Muscle of leg (tissue), 11 donors: ENCODE measurements around the gene SLC36A4. TPM values are rescaled to one million over a fixed set of nuclear protein-coding genes. Genes with fewer than 3 reads are reported as not detected.

Source experiments
- DNase-seq: peaks from one replicate; pipeline ENCODE4 v3.0.0; 2013
- H3K27ac ChIP-seq: one replicate; pipeline ENCODE4 v1.5.1; 2013; ENCODE audit warnings: mild to moderate bottlenecking, low read length, control low read depth
- H3K27me3 ChIP-seq: one replicate; pipeline ENCODE4 v1.6.1; 2013; ENCODE audit warnings: low read length; ENCODE audit not compliant: control insufficient read depth, insufficient read depth
- H3K36me3 ChIP-seq: one replicate; pipeline ENCODE4 v1.6.1; 2013; ENCODE audit warnings: low read length; ENCODE audit not compliant: control insufficient read depth, insufficient read depth
- H3K4me1 ChIP-seq: one replicate; pipeline ENCODE4 v1.6.1; 2013; ENCODE audit warnings: low read length; ENCODE audit not compliant: control insufficient read depth, insufficient read depth
- H3K4me3 ChIP-seq: one replicate; pipeline ENCODE4 v1.5.1; 2013; ENCODE audit warnings: low read length, control low read depth
- H3K9me3 ChIP-seq: replicated peaks from 2 replicates; pipeline ENCODE4 v1.6.1; 2013; ENCODE audit warnings: low read depth, low read length; ENCODE audit not compliant: control insufficient read depth
- WGBS: methylation state at CpG from one replicate; pipeline ENCODE4 v1.1.5; 2013; ENCODE audit warnings: missing lambda C conversion rate; ENCODE audit not compliant: insufficient coverage; 5-methylcytosine and 5-hydroxymethylcytosine counted together
- polyA plus RNA-seq, 8 donors: library from polyadenylated mRNA; unstranded; fragments of 120-200 nt; gene quantifications; one replicate each; pipeline versions ENCODE4 v1.2.1 to v1.2.3, GENCODE V29; 2013; ENCODE audit warnings: inconsistent platforms in 1 of 8, low replicate concordance in 1 of 8; ENCODE audit not compliant: insufficient read length in 8 of 8, insufficient read depth in 1 of 8
- total RNA-seq: library from RNA; stranded (reverse); fragments of 120-200 nt; gene quantifications from one replicate; pipeline ENCODE4 v1.2.4, GENCODE V29; 2013

The SLC36A4 gene
- total and polyA plus RNA-seq, 9 donors, result 4.5 to 8.3 (median 6.5) TPM

DNA sequence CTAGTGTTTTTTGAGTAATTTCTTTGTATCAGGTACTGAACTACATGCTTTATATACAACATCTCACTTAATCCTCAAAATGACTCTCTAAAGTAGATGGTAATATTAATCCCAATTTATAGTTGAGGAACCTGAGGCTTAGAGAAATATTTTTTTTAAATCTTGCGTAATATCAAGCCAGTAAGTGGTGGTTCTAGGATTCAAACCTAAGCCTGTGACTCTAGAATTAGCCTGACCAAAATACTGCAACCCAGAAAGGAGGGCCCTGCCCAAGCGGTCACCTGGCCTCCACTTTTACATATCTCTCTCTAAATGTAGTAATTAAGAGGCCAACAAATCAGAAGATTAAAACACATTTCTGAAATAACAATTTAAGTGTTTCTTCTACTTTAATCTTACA is 28.6 kb downstream of the SLC36A4 start:
- H3K4me3 ChIP-seq, result no peak overlapping the region
- DNase-seq, result no peak
- no peaks in the 10 kb centered on the region for H3K4me1 ChIP-seq
- no peaks in the 10 kb centered on the region for H3K36me3 ChIP-seq
- H3K27ac ChIP-seq, result no peak overlapping the region
- WGBS, result no CpG with 5 or more reads among the region's 2 CpGs
- H3K9me3 ChIP-seq, result no peaks in the 10 kb centered on the region
- H3K27me3 ChIP-seq, result no peaks in the 10 kb centered on the region

DNA sequence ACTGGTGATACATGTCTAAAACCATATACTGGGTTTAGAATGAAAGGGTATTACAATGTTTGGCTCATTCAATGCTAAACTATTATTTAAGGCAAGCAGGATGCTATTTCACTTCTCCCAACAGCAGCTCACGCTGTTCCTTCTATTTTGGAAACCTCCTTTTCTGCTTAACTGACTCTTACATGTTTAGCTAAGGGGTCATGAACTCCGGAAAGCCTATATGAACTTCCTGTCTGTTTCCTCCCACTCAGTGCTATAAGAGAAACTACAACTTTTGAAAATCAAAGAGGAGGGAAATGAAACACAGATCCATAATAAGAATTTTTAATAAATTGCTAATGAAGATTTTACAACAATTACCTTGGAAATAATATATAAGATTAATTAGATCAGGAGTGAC is 30.9 kb downstream of the SLC36A4 start:
- no CpG with 5 or more reads among the region's 2 CpGs for WGBS
- no peaks in the 10 kb centered on the region for H3K36me3 ChIP-seq
- H3K27ac ChIP-seq, result no peak overlapping the region
- no peaks in the 10 kb centered on the region for H3K27me3 ChIP-seq
- no peak overlapping the region for H3K4me3 ChIP-seq
- DNase-seq, result peak; percentile 15
- H3K4me1 ChIP-seq, result no peaks in the 10 kb centered on the region
- H3K9me3 ChIP-seq, result no peaks in the 10 kb centered on the region

DNA sequence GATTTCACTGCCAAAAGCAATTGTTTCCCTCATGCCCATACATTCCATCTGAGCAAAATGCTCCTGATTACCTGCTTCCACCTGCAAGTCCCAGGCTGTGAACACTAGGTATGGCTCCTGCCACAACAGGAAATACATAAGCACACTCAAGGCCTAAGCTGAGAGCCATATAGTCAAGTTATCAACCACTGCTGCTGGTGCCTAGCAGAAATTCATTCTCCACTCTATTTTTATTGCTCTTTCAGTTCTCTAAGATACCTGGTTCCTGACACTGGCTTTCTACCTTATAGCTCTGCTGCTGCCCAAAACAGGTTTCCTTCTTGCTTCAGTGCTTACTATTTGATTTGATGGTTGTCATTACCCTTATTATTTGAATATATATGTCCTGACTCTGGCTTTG is 31.6 kb downstream of the SLC36A4 start:
- Histone ChIP-seq H3K4me1 (no peaks in the 10 kb centered on the region), H3K27ac (no peak overlapping the region), H3K4me3 (no peak overlapping the region), H3K36me3 (no peaks in the 10 kb centered on the region), H3K27me3 (no peaks in the 10 kb centered on the region), H3K9me3 (no peaks in the 10 kb centered on the region)
- DNase-seq, result no peak

DNA sequence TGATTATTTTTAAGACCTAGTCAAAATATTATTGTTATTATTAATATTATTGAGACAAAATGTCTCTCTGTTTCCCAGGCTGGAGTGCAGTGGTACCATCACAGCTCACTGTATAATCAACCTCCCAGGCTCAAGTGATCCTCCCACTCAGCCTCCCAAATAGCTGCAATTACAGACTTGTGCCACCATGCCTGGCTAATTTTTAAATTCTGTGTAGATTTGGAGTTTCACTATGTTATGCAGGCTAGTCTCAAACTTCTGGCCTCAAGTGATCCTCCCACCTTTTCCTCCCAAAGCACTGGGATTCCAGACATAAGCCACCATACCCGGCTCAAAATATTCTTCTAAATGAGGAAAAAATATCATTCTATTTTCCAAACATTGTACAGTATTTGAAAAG is 37.0 kb downstream of the SLC36A4 start:
- H3K9me3 ChIP-seq, result no peaks in the 10 kb centered on the region
- no CpG with 5 or more reads among the region's 1 CpG for whole genome bisulfite sequencing

DNA sequence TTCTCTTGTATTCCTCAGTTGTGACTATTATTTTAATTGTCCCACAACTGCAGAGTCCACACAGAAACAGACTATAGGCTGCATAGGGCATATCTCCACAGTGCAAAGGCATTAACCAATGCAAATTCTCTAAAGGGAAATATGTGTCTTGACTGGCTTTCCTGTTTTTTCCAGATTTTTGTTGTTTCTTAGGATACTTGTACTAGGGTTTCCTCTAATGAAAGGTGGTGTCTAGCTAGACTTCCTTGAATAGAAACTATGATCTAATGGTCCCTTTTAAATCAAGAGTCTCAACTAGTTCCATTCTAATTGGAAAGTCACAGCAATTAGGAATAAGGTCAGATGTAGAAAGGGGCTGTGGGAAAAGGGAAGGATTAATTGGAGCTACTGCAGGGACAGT is 37.6 kb downstream of the SLC36A4 start:
- DNase-seq, result no peak
- no peaks in the 10 kb centered on the region for H3K27me3 ChIP-seq
- H3K9me3 ChIP-seq, result no peaks in the 10 kb centered on the region
- H3K4me3 ChIP-seq, result no peak overlapping the region
- H3K27ac ChIP-seq, result no peak overlapping the region
- H3K36me3 ChIP-seq, result no peaks in the 10 kb centered on the region
- H3K4me1 ChIP-seq, result no peaks in the 10 kb centered on the region

More for the DNA sequence above, 37.0 kb downstream of the SLC36A4 start:
- Histone ChIP-seq H3K4me3 (no peak overlapping the region), H3K27me3 (no peaks in the 10 kb centered on the region), H3K4me1 (no peaks in the 10 kb centered on the region), H3K36me3 (no peaks in the 10 kb centered on the region), H3K27ac (peak overlapping the region; percentile 3)
- DNase-seq, result no peak

DNA sequence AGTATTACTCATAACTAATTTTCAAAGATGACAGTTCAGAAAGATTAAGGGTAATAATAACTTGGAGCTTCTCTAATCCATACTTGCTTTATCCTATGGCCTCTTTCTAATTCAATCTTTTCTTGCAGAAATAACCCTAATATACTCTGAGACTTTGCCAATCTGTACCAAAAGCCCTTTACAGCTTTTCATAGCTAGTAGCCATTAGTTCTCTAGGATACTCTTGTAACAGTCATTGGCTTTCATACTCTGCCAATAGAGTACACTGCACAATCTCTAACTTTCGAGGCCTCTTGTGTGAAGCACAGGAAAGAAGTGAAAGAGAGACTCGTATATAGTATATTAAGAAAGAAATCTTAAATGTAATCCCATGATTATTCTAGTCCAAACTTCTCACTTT is 38.1 kb downstream of the SLC36A4 start:
- H3K9me3 ChIP-seq, result no peaks in the 10 kb centered on the region
- no peaks in the 10 kb centered on the region for H3K36me3 ChIP-seq
- H3K4me1 ChIP-seq, result no peaks in the 10 kb centered on the region
- no peak overlapping the region for H3K4me3 ChIP-seq
- H3K27ac ChIP-seq, result no peak overlapping the region
- no peaks in the 10 kb centered on the region for H3K27me3 ChIP-seq
- whole genome bisulfite sequencing, result no CpG with 5 or more reads among the region's 2 CpGs
- no peak for DNase-seq

DNA sequence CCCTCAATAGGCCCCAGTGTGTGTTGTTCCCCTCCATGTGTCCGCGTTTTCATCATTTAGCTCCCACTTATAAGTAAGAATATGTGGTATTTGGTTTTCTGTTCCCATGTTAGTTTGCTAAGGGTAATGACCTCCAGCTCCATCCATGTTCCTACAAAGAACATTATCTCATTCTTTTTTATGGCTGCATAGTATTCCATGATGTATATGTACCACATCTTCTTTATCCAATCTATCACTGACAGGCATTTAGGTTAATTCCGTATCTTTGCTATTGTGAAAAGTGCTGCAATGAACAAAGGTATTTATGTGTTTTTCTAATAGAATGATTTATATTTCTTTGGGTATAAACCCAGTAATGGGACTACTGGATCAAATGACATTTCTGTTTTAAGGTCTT is 42.1 kb downstream of the SLC36A4 start:
- Histone ChIP-seq H3K4me3 (no peak overlapping the region), H3K36me3 (no peaks in the 10 kb centered on the region), H3K27me3 (no peaks in the 10 kb centered on the region), H3K9me3 (no peaks in the 10 kb centered on the region), H3K4me1 (no peaks in the 10 kb centered on the region), H3K27ac (no peak overlapping the region)
- no peak for DNase-seq
- WGBS, result no CpG with 5 or more reads among the region's 3 CpGs

DNA sequence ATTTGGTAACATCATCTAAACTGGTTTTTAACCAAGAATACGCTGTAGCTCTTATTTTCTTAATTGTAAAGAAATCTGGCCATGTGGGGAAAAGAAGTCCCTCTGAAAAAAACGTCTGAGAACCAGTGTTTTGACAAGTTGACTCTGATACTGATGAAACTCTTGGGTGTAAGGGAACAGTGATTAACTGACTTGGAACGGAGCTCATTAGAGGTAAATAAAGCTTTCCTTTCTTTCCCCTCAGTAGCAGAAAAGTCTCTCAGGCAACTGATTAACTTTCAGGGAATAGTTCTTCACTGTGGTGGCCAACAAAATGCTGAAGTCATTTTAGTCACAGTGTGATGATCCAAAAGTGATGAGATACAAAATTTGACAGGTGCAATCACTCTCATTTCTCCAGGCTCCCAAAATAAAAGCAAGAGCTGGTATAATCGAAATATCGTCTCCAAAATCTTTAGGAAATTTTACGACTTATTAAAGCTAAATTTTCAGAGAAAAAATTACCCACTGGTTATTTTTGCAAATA is 52.3 kb downstream of the SLC36A4 start:
- Histone ChIP-seq H3K27me3 (no peaks in the 10 kb centered on the region), H3K36me3 (no peaks in the 10 kb centered on the region), H3K4me1 (no peaks in the 10 kb centered on the region), H3K27ac (no peak overlapping the region), H3K9me3 (no peaks in the 10 kb centered on the region), H3K4me3 (no peak overlapping the region)
- DNase-seq, result peak; percentile 14
- WGBS, result 29% methylated on average over 1 of the region's 6 CpGs

DNA sequence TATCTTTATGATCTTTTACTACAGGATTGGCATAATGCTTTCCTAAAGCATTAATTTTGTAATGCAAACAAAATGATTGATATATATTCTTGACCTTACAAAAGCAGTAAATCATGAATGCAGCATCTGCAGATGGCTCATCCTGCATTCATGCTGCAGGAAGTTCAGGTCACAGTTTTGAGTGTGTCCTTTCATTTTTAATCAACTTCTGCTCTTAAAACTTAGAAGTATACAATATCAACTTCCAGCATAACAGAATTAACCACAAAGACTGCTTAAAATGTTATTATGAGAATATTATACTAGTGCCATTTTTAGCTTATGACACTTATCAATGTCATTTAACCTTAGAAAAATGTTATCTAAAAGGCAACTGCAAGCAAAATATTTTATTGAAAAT is 54.0 kb downstream of the SLC36A4 start:
- H3K27ac ChIP-seq, result no peak overlapping the region
- no peaks in the 10 kb centered on the region for H3K9me3 ChIP-seq
- H3K4me1 ChIP-seq, result no peaks in the 10 kb centered on the region

DNA sequence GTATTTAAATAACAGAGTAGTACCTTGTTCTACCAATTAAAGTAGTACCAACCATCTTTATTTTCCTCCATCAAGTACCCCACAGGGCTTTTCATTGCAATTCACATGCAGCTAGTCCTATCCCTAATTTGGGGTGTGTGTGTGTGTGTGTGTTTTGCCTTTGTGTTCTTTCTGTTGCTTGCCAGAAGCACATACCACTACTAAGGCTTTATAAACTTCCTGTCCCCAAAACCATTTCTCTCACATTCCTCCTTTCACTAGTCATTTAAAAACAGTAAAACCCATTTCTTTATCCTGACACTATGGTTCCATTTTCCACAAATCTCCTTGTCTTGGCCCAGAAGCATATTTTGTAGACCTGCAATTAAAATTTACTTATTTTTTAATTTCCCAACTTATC is 54.6 kb downstream of the SLC36A4 start:
- Histone ChIP-seq H3K9me3 (no peaks in the 10 kb centered on the region), H3K4me3 (no peak overlapping the region), H3K4me1 (no peaks in the 10 kb centered on the region), H3K27ac (no peak overlapping the region), H3K36me3 (no peaks in the 10 kb centered on the region), H3K27me3 (no peaks in the 10 kb centered on the region)
- no peak for DNase-seq

More for the DNA sequence above, 54.0 kb downstream of the SLC36A4 start:
- DNase-seq, result no peak
- no peaks in the 10 kb centered on the region for H3K27me3 ChIP-seq
- H3K4me3 ChIP-seq, result no peak overlapping the region
- H3K36me3 ChIP-seq, result no peaks in the 10 kb centered on the region

DNA sequence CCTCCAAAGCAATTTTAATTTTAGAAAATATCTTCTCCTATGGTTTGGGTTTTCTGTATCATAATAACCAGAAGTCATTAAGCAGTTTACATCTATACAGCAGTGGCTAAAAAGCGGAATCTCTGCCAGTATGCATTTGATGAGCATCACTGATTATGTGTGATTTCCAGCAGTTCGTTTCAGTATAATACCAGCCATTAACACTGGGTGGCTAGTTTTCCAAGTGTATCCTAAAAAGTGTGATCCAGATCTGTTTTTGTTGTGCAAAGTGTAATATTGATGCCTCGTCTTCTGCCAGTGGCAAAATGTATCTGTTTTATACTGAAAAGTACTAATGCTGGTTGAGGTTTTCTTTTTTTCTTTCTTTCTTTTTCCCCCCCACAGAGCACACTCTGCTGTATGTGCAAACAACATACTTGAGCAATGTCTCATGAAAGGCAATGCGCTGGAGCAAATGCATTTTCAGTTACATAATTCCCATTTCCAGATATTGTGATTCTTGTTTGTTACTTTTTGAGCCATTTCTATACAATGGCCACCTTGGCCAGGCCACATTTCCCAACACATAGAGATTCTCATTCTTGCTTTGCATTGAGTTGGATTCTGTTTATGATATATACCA is 64.2 kb downstream of the SLC36A4 start:
- Histone ChIP-seq H3K4me1 (no peaks in the 10 kb centered on the region), H3K9me3 (no peaks in the 10 kb centered on the region), H3K27me3 (no peaks in the 10 kb centered on the region), H3K36me3 (no peaks in the 10 kb centered on the region), H3K27ac (no peak overlapping the region), H3K4me3 (no peak overlapping the region)
- WGBS, result no CpG with 5 or more reads among the region's 4 CpGs
- no peak for DNase-seq
